Stimulated activated CD8-positive, alpha-beta memory T cell treated with anti-CD3 and anti-CD28 coated beads, Interleukin-2, amount 100 ng/mL, for 48 hours (primary cell): ENCODE results near the gene NANP.
"Not testable (repeated sequence)": the region's sequence is repeated elsewhere in the genome, so short reads cannot be mapped to it uniquely, and the experiment has no call there.

Source experiments
- DNase-seq, 2 donors: peaks; one replicate each; pipeline ENCODE4 v3.0.0-alpha.2; 2020; ENCODE audit warnings: low read depth in 2 of 2

Gene NANP

DNA sequence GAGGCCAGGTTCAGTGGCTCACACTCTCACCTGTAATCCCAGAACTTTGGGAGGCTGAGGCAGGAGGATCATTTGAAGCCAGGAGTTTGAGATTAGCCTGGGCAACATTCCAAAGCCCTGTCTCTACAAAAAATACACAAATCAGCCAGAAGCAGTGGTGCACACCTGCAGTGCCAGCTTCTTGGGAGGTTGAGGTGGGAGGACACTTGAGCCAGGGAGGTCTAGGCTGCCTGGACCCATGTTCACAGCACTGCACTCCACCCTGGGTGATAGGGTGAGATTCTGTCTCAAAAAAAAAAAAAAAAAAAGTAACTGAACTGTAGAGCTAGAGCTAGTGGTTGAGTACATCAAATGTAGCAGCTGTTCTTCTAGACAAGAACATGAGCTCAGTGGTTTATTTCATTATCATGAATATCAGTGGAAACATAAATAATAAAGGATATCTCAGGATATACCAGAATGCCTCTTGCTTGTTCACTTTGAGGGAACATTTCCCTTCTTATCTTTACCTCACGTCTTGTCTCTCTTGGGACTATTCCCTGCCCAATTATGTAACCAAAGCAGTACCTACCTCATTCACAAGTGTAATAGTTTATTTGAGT is 17.6 kb downstream of the NANP start:
- DNase-seq = no peak

DNA sequence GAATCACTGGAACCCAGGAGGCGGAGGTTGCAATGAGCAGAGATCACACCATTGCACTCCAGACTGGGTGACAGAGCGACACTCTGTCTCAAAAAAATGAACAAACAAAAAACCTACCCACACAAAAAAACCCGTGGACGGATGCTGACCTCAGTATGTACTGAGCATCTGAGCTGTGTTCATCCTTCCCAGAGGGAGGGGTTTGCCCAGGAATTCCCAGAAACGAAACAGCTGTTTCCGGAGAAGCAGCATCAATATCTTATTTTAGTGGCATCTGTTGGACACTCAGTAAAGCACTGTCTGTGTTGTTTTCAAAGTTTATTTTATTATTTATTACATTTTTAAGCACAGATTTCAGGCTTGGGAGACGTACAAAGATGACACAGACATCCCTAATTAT is 18.7 kb downstream of the NANP start:
- DNase-seq = no peak

DNA sequence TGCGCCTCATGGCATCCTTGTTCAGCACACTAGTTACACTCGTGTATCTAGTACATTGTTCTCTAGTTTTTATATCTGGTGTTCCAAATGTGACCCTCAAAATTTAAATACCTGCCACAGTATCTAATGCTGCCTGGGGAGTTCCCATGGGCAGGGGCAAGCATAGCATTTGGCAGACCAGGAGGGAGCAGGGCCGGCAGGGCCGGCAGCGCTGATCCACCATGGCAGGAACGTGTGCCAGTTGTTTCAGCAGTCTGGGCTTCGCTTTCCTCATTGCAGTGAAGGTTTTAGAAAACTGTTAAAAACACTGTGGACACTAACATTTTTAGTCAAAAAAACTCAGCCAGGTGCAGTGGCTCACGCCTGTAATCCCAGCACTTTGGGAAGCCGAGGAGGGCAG is 19.2 kb downstream of the NANP start:
- DNase-seq = no peak

DNA sequence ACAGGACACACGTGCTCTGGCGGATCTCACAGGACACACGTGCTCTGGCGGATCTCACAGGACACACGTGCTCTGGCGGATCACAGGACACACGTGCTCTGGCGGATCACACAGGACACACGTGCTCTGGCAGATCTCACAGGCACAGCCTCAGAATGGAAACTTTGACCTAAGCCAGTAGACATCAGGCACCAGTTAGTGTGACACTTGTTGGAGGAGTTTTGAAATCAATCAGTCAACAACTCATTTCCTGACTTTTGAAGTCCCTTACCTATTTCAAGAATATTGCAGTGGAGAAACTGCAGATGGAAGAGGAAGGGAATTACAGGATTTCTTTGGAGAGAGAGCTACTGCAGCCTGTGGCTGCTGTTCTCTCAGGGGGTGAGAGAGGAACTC is 20.9 kb downstream of the NANP start:
- not testable (repeated sequence) for DNase-seq

DNA sequence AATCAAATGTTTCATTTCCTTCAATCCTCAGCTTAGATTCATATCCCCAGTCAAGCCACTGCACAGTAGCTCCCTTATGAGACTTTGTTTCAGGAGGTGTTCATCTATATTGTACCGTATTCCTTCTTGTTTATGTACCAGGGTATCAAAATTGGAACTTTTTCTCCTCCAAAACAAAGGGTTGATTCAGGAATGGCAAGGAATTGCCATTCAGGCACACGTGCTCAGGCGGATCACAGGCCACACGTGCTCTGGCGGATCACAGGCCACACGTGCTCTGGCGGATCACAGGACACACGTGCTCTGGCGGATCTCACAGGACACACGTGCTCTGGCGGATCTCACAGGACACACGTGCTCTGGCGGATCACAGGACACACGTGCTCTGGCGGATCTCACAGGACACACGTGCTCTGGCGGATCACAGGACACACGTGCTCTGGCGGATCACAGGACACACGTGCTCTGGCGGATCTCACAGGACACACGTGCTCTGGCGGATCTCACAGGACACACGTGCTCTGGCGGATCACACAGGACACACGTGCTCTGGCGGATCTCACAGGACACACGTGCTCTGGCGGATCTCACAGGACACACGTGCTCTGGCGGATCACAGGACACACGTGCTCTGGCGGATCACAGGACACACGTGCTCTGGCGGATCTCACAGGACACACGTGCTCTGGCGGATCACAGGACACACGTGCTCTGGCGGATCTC is 21.5 kb downstream of the NANP start:
- not testable (repeated sequence) for DNase-seq

DNA sequence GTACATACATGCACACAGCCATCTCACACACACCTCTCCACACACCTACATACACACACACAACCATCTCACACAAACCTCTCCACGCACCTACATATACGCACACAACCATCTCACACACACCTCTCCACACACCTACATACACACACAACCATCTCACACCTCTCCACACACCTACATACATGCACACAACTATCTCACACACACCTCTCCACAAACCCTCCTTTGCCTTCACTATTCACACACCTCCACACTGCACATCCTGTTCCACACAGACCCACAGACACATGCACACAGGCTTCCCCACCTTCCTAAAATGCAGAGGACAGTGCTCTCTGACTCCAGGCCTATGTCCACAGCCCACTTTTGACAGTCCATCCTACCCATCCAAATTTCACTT is 22.2 kb downstream of the NANP start:
- DNase-seq = no peak

DNA sequence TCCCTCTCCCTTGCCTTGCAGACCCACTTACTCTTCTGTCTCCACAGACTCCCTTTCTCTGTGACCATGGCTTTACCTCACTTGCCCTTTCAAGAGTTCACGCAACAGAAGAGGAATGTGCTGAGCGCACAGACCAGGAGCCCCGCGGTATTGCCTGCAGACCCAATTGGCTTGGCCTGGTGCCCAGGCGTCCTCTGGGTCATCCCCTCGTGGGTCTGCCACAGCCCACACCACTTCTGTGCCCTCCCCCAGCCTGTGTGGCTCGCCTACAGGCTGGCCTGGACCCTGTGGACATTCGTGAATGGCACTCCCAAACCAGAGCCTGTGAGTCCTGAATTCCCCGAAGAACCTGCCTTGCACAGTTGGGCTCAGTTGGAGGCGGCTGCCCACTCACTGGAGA is 23.2 kb downstream of the NANP start:
- DNase-seq = no peak

DNA sequence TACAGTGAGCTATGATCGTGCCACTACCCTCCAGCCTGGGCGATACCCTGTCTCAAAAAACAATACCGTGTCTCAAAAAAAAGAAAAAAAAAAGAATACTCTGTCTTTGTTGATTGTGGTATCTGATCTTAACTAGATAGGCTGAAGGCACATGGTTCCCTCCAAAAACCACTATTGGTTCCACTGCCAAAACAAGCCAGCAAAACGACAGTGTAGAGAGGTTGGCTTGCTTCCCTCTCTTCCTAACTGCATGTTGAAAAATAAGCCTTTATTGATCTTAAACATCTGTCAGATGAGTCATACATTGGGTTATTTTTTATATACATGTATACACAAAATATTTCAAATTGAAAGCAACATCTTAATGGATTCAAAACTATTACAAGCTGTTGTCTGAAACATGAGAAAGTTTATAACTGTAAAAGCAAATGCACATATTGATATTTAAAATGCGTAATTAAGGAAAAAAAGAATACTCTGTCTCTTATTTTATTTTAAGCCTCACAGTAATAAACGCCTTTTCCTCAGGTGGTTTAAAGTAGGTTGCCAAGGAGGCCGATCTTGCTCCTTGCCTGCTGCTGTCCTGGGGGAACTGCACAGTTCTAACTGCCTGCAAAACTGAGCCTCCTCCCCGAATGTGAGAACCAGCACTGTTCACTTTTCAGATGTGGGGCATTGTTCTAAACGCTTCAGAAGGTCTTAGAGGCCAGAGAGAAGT is 31.5 kb downstream of the NANP start:
- DNase-seq = no peak

DNA sequence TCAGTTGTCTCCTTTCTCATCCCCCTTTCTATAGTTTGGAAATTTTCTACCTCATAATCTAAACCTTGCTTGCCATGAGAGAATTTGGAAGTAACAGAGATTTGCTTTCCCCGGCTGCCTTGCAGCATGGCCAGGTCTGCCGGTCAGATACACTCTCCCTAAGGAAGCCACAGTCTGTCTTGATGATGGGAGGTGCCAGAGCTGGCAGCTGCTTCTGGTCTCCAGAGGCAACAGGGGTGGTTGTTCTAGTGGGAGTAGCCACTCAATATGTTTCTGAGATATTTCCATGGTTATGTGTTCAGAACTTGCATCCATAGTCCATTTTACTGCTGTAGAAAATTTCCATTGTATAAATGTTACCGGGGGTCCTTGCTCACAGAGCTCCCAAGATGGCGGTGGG is 33.0 kb downstream of the NANP start:
- not testable (repeated sequence) for DNase-seq

DNA sequence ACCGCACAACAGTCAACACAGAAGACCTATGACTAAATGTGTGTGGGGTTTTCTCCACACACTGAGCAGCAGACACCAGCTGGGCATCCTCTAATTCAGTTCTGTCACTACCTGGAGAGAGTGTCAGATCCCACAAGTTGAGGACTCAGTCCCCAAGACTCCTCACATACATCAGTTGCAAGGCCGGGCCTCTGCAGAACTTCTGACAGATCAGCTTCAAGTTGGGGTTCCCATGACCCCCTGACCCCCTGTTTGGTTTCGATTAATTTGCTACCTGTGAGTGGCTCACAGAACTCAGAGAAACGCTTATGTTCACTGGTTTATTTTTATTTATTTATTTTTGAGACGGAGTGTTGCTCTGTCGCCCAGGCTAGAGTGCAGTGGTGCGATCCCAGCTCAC is 35.3 kb downstream of the NANP start:
- no peak for DNase-seq

DNA sequence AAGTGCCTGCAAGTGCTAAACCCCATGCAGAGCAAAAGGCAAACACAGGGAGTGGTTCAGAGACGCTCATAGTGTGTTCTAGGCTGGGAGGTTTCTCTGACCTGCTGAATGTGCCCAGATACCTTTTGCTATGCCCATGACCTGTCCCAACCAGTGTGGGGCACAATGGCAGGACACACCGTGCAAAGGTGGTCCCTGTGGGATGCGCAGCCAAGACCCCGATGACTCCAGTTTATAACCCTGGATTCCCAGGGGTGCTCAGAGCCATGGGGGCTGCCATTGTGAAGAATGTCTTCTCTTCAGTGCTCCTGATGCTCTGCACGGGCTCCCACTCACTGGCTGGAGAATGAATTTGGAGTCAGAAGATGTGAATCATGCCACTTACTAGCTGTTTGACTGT is 36.3 kb downstream of the NANP start:
- DNase-seq = no peak

DNA sequence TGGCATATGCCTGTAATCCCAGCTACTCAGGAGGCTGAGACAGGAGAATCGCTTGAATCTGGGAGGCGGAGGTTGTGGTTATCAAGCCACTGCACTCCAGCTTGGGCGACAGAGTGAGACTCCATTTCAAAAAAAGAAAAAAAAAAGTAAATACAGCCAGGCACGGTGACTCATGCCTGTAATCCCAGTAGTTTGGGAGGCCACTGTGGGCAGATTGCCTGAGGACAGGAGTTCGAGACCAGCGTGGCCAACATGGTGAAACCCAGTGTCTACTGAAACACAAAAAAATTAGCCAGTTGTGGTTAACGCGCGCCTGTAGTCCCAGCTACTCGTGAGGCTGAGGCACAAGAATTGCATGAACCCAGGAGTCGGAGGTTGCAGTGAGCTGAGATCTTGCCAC is 36.9 kb downstream of the NANP start:
- DNase-seq = no peak

DNA sequence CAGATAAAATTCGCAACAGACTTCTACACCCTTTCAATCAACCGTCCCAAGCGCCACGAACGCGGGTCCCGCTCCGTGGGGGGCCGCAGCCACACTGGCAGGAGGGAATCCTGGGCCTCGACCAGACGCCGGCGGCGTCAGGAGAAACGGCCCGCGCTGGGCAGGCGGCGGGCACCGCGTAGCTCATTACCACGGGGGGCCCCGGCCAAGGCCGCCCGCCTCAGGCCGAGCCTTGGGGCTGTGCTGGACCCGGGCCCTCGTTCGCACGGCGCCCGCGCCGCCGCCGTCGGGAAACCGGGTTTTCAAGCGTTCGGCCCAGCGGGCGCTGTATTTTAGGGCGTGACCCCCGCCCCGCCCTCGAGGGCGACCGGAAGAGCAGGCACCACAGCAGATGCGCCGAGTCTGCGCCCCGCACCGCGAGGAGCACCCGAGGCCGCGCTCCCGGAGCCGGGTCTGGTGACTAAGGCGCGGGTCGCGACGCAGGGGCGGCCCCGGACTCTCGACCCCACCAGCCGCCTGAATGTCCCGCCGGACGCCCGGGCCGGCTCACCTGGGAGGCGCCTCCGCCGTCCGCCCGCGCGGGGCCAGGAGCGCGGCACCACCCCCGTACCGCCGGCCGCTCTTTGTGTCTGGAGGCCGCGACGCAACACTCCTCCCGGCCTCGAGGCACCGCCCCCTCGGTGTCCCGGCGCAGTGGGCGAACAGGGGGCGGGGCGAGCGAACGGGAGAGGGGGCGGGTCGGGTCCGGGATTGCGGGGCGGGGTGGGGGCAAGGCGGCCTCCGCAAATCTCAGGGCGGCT is 38.7 kb downstream of the NANP start, which contains the start of gene NINL:
TSS of gene NINL (minus strand) at position 627 of the 800 bp plus-strand sequence. CDS start 58,944 bp downstream, outside the sequence.
- peak; percentile 36 to 44 for DNase-seq

DNA sequence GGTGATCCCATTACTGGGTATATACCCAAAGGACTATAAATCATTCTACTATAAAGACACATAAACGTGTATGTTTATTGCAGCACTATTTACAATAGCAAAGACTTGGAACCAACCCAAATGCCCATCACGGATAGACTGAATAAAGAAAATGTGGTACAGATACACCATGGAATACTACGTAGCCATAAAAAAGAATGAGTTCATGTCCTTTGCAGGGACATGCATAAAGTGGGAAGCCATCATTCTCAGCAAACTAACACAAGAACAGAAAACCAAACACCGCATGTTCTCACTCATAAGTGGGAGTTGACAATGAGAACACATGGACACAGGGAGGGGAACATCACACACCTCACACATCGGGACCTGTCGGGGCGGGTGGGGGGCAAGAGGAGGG is 40.2 kb downstream of the NANP start:
- DNase-seq = not testable (repeated sequence)

DNA sequence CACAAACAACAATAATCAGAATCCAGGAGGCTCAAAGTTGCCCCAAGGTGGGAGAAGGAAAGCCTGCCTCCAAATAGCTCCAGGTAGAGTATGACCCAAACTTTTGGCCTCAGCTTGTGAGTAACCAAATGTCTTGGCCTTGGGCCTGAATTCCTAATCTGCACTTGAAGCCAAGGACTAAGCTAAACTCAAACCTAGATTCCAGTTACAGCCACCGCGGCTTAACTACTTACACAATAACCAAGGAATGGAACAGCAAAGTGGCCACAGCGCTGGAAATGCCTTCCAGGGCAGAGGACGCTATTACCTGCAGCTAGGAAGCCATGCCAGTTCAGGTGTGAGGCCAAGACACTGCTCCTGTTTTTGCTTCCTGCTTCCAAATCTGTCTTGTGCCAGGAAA is 43.1 kb downstream of the NANP start:
- DNase-seq = no peak

DNA sequence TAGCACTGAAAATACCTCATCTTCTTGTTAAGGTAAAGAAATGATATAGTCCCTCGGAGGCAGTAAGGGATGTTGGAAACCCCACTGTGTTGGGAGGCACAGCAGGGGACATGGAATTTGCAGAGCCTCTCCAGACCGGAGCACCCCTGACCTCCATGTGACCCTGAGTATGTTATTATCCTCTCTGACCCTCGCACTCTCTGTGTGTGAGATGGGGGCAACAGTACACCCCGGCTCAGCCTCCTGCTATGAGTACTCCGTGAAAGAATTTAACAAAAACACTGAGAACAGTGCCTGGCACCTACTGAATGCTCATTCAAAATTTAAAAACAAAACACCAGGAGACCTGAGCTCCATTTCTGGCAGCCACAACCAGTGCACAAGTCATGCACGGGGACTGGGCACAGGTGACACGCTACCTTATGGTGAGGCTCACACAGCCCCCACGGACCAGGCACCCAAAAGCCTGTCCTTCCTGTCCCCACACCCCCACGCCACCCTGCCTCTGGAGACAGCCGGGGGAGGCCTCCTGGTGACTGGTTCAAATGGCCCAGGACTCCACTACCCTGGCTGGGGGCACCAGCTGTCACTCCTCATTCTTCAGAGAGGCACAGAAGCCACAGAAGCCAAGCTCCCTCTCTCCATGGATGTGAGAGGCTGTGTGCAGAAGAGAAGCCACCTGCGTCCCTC is 44.6 kb downstream of the NANP start:
- no peak for DNase-seq

DNA sequence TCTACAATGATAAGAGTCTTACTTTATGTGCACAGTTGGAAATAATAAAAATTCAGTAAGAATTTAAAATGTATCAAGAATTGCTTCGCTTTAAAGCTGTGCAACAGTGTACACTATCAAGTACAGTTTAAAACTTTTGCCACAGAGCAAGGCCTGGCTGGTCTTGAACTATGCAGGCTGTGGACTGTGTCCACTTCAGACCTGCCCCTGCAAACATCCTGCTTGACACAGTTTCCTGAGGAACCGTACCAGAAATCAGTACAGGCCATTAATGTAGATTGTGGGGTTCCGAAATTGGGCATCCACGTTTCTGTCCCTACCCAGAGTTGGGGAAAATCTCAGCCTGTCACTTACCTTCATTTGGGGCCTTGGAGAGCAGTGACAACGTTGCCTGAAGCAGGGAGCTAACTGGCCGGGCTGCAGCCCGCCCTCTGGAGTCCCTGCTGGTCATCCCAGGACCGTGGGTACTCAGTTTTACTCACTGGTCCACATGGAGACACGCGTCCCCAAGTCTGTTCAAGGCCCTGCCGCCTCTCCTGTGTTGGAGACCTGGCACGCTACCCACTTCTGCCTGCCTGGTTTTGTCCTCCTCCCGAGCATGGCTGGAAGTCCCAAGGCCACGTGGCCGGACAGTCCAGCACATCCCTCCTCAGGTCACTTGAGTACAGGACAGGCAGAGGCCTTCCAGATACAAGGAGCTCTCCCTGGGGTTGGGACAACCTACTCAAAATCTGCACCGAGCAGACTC is 46.9 kb downstream of the NANP start:
- no peak for DNase-seq

DNA sequence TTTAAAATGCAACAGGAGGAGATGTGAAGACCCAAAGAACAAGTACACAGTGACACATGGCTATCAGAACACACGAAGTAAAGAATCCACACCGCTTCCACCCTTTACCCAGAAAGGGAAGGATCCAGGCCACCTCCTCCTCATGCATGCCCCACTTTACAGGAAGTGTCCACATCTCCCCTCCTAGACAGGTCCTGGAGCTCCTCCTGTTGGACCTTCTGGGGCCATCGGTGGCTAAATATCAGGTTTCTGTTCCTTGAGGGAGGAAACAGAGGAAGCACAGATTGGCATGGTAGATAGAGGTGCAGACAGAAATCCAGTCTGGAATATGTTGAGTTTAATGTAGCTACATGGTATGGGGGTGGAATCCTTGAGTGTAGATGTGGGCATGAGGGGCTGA is 49.4 kb downstream of the NANP start:
- DNase-seq = no peak

DNA sequence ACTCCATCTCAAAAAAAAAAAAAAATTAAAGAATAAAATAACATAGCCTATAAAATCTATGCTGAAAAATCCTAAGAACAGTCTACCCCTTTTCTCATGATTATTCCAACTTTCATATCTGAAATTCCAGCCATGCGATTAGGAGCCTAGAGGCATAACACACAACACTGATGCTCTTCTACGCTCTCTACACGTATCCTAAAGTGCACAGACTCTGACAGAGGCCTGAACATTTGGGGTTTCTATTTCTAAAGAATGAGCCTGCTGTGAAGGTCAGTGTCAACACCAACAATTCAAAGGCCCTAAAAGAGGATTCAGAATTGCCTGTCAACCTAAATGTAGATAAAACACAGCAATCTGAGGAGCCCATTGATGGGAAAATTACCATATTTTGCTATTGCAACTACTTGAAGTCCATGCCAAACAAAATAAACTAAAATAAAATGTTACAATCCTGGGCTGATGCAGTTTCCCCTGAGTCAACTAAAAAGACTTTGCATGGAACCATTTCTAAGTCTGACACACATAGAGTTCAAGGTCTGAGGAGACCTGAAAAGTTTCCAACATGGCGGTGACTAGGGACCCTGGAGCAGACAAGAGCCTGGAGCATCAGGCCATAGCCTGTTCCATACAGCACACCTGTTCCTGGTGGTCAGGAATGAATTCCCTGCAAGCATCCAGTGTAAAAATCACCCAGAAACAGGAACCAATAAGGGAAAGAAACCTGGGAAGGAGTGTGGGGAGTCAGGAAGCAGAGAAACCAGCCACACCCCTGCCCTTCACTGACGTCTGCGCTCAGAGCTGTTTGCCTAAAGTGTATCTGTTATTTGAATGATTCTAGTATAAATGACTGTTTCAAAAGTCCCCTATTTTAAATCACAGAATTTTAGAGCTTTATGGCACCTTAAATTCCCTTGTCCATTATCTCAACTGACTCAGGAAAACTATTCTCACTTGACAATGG is 50.2 kb downstream of the NANP start:
- DNase-seq = no peak

DNA sequence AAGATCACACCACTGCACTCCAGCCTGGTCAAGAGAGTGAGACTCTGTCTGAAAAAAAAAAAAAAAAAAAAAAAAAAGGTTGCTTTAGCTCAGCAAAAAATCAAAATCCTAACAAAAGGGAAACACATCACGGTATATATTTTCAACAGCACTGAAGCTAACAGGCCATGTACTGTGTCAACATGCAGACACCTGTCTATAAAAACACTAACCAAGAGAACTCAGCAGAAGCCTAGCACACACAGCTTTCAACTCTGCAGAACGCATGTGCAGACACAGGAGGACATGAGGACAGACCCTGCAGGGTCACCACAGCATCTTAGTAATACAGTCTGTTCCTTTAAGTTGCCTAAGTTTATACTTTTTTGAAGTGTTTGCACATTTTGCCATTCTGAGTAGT is 52.0 kb downstream of the NANP start:
- no peak for DNase-seq
